ENCODE measurements around the gene CCDC107. TPM values are rescaled to one million over a fixed set of nuclear protein-coding genes. Genes with fewer than 3 reads are reported as not detected.

CCDC107 gene
- total and polyA plus RNA-seq, 5 donors from 2014 or later: 31.2 to 83.2 (median 68.9) TPM

DNA sequence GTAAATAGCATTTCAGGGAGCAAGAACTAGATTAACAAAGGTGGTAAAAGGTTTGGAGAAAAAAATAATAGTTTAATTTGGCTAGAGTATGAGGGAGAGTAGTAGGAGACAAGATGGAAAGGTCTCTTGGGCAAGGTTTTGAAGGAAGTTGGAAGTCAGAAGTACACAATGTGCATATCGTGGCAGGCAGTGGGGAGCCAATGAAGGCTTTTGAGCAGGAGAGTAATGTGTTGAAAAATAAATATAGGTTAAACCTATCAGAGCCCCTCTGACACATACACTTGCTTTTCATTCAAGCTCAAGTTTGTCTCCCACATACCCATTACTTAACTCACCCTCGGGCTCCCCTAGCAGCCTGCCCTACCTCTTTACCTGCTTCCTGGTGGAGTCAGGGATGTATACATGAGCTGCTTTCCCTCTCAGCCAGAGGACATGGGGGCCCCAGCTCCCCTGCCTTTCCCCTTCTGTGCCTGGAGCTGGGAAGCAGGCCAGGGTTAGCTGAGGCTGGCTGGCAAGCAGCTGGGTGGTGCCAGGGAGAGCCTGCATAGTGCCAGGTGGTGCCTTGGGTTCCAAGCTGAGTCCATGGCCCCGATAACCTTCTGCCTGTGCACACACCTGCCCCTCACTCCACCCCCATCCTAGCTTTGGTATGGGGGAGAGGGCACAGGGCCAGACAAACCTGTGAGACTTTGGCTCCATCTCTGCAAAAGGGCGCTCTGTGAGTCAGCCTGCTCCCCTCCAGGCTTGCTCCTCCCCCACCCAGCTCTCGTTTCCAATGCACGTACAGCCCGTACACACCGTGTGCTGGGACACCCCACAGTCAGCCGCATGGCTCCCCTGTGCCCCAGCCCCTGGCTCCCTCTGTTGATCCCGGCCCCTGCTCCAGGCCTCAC lies 15.3 kb downstream of the CCDC107 start, which contains the start of gene CA9:
Gene CA9, plus strand, starts transcription at position 797 of the 893 bp plus-strand sequence. Its CDS starts 32 bp downstream, at position 829.
- peaks cover 38% of the 10 kb centered on the region for H3K27me3 Mint-ChIP-seq

DNA sequence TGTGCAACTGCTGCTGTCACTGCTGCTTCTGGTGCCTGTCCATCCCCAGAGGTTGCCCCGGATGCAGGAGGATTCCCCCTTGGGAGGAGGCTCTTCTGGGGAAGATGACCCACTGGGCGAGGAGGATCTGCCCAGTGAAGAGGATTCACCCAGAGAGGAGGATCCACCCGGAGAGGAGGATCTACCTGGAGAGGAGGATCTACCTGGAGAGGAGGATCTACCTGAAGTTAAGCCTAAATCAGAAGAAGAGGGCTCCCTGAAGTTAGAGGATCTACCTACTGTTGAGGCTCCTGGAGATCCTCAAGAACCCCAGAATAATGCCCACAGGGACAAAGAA lies 15.9 kb downstream of the CCDC107 start:
- no peak overlapping the region for H3K27ac ChIP-seq (ENCODE audit: insufficient read depth, low read length, poor library complexity, severe bottlenecking)
- no peak for ATAC-seq (ENCODE audit: low read depth in 2 of 2)
- peaks cover 11% of the 10 kb centered on the region for H3K4me1 ChIP-seq (ENCODE audit: control insufficient read depth, insufficient read depth, low read length, poor library complexity, severe bottlenecking)
- H3K27me3 Mint-ChIP-seq: peaks cover 38% of the 10 kb centered on the region
- peaks cover 6% of the 10 kb centered on the region for H3K27me3 ChIP-seq (ENCODE audit: control insufficient read depth, insufficient read depth, low read length)
- H3K4me3 ChIP-seq (ENCODE audit: low read depth, low read length): no peak overlapping the region
- DNase-seq: no peak
- no peaks in the 10 kb centered on the region for H3K36me3 ChIP-seq (ENCODE audit: control insufficient read depth, insufficient read depth, low read length)
- H3K27ac Mint-ChIP-seq: no peak overlapping the region
- no peaks in the 10 kb centered on the region for H3K9me3 ChIP-seq (ENCODE audit: control insufficient read depth in 2 of 2, low read length in 2 of 2)
- peaks cover 0 to 2% (median 0%) of the 10 kb centered on the region in 7 donors for H3K9me3 Mint-ChIP-seq
- peaks cover 0 to 15% (median 4%) of the 10 kb centered on the region in 4 donors for H3K4me1 Mint-ChIP-seq
- peak overlapping the region in 1 of 4 donors; percentile 26 for H3K4me3 Mint-ChIP-seq
- no peaks in the 10 kb centered on the region for H3K36me3 Mint-ChIP-seq

More for the DNA sequence above, 15.3 kb downstream of the CCDC107 start, which contains the start of gene CA9:
- H3K36me3 ChIP-seq (ENCODE audit: control insufficient read depth, insufficient read depth, low read length): no peaks in the 10 kb centered on the region
- no peaks in the 10 kb centered on the region for H3K9me3 ChIP-seq (ENCODE audit: control insufficient read depth in 2 of 2, low read length in 2 of 2)
- peaks cover 0 to 2% (median 0%) of the 10 kb centered on the region in 7 donors for H3K9me3 Mint-ChIP-seq
- no peak within 1 kb of the TSS for H3K27ac ChIP-seq (ENCODE audit: insufficient read depth, low read length, poor library complexity, severe bottlenecking)
- peak within 1 kb of the TSS in 3 of 4 donors; percentile 12 to 30 (median 26) for H3K4me3 Mint-ChIP-seq
- peaks cover 0 to 15% (median 4%) of the 10 kb centered on the region in 4 donors for H3K4me1 Mint-ChIP-seq
- no peak for ATAC-seq (ENCODE audit: low read depth in 2 of 2)
- peaks cover 11% of the 10 kb centered on the region for H3K4me1 ChIP-seq (ENCODE audit: control insufficient read depth, insufficient read depth, low read length, poor library complexity, severe bottlenecking)
- DNase-seq: no peak
- no peak within 1 kb of the TSS for H3K4me3 ChIP-seq (ENCODE audit: low read depth, low read length)
- no peaks in the 10 kb centered on the region for H3K36me3 Mint-ChIP-seq
- H3K27ac Mint-ChIP-seq: no peak within 1 kb of the TSS
- H3K27me3 ChIP-seq (ENCODE audit: control insufficient read depth, insufficient read depth, low read length): peaks cover 6% of the 10 kb centered on the region

DNA sequence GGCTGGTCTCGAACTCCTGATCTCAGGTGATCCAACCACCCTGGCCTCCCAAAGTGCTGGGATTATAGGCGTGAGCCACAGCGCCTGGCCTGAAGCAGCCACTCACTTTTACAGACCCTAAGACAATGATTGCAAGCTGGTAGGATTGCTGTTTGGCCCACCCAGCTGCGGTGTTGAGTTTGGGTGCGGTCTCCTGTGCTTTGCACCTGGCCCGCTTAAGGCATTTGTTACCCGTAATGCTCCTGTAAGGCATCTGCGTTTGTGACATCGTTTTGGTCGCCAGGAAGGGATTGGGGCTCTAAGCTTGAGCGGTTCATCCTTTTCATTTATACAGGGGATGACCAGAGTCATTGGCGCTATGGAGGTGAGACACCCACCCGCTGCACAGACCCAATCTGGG lies 17.1 kb downstream of the CCDC107 start:
- peaks cover 0 to 15% (median 4%) of the 10 kb centered on the region in 4 donors for H3K4me1 Mint-ChIP-seq
- Histone ChIP-seq H3K27ac (ENCODE audit: insufficient read depth, low read length, poor library complexity, severe bottlenecking) (no peak overlapping the region), H3K27me3 (ENCODE audit: control insufficient read depth, insufficient read depth, low read length) (peaks cover 6% of the 10 kb centered on the region), H3K36me3 (ENCODE audit: control insufficient read depth, insufficient read depth, low read length) (no peaks in the 10 kb centered on the region), H3K9me3 (ENCODE audit: control insufficient read depth in 2 of 2, low read length in 2 of 2) (no peaks in the 10 kb centered on the region), H3K4me3 (ENCODE audit: low read depth, low read length) (no peak overlapping the region), H3K4me1 (ENCODE audit: control insufficient read depth, insufficient read depth, low read length, poor library complexity, severe bottlenecking) (peaks cover 11% of the 10 kb centered on the region)
- no peak overlapping the region for H3K27ac Mint-ChIP-seq
- peak overlapping the region in 2 of 4 donors; percentile 52 to 72 for H3K4me3 Mint-ChIP-seq
- H3K27me3 Mint-ChIP-seq: peaks cover 38% of the 10 kb centered on the region
- no peaks in the 10 kb centered on the region for H3K36me3 Mint-ChIP-seq
- H3K9me3 Mint-ChIP-seq: peaks cover 0 to 2% (median 0%) of the 10 kb centered on the region in 7 donors
- DNase-seq (no peak), ATAC-seq (ENCODE audit: low read depth in 2 of 2) (peak in 1 of 2 donors; percentile 16)

DNA sequence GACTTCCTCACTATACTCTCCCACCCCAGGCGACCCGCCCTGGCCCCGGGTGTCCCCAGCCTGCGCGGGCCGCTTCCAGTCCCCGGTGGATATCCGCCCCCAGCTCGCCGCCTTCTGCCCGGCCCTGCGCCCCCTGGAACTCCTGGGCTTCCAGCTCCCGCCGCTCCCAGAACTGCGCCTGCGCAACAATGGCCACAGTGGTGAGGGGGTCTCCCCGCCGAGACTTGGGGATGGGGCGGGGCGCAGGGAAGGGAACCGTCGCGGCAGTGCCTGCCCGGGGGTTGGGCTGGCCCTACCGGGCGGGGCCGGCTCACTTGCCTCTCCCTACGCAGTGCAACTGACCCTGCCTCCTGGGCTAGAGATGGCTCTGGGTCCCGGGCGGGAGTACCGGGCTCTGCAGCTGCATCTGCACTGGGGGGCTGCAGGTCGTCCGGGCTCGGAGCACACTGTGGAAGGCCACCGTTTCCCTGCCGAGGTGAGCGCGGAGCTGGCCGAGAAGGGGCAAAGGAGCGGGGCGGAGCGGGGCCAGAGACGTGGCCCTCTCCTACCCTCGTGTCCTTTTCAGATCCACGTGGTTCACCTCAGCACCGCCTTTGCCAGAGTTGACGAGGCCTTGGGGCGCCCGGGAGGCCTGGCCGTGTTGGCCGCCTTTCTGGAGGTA lies 17.8 kb downstream of the CCDC107 start:
- Histone ChIP-seq H3K4me3 (ENCODE audit: low read depth, low read length) (no peak overlapping the region), H3K27ac (ENCODE audit: insufficient read depth, low read length, poor library complexity, severe bottlenecking) (no peak overlapping the region), H3K4me1 (ENCODE audit: control insufficient read depth, insufficient read depth, low read length, poor library complexity, severe bottlenecking) (peaks cover 11% of the 10 kb centered on the region), H3K27me3 (ENCODE audit: control insufficient read depth, insufficient read depth, low read length) (peaks cover 6% of the 10 kb centered on the region), H3K9me3 (ENCODE audit: control insufficient read depth in 2 of 2, low read length in 2 of 2) (no peaks in the 10 kb centered on the region), H3K36me3 (ENCODE audit: control insufficient read depth, insufficient read depth, low read length) (no peaks in the 10 kb centered on the region)
- DNase-seq (peak in 1 of 3 donors; percentile 20), ATAC-seq (ENCODE audit: low read depth in 2 of 2) (peak; percentile 31 to 34)
- H3K4me3 Mint-ChIP-seq: peak overlapping the region in 3 of 4 donors; percentile 56 to 78 (median 72)
- peaks cover 0 to 15% (median 4%) of the 10 kb centered on the region in 4 donors for H3K4me1 Mint-ChIP-seq
- H3K9me3 Mint-ChIP-seq: peaks cover 0 to 1% (median 0%) of the 10 kb centered on the region in 7 donors
- no peak overlapping the region for H3K27ac Mint-ChIP-seq
- H3K36me3 Mint-ChIP-seq: no peaks in the 10 kb centered on the region
- peaks cover 38% of the 10 kb centered on the region for H3K27me3 Mint-ChIP-seq

DNA sequence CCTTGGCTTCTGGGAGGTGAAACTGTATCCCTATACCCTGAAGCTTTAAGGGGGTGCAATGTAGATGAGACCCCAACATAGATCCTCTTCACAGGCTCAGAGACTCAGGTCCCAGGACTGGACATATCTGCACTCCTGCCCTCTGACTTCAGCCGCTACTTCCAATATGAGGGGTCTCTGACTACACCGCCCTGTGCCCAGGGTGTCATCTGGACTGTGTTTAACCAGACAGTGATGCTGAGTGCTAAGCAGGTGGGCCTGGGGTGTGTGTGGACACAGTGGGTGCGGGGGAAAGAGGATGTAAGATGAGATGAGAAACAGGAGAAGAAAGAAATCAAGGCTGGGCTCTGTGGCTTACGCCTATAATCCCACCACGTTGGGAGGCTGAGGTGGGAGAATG lies 21.0 kb downstream of the CCDC107 start:
- Mint-ChIP-seq H3K9me3 (peaks cover 0 to 1% (median 0%) of the 10 kb centered on the region in 7 donors), H3K27ac (peak overlapping the region in 1 of 3 donors; percentile 54)

DNA sequence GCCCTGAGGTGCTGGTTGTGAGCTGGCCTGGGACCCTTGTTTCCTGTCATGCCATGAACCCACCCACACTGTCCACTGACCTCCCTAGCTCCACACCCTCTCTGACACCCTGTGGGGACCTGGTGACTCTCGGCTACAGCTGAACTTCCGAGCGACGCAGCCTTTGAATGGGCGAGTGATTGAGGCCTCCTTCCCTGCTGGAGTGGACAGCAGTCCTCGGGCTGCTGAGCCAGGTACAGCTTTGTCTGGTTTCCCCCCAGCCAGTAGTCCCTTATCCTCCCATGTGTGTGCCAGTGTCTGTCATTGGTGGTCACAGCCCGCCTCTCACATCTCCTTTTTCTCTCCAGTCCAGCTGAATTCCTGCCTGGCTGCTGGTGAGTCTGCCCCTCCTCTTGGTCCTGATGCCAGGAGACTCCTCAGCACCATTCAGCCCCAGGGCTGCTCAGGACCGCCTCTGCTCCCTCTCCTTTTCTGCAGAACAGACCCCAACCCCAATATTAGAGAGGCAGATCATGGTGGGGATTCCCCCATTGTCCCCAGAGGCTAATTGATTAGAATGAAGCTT lies 21.8 kb downstream of the CCDC107 start:
- Histone ChIP-seq H3K36me3 (ENCODE audit: control insufficient read depth, insufficient read depth, low read length) (no peaks in the 10 kb centered on the region), H3K4me1 (ENCODE audit: control insufficient read depth, insufficient read depth, low read length, poor library complexity, severe bottlenecking) (peaks cover 11% of the 10 kb centered on the region), H3K4me3 (ENCODE audit: low read depth, low read length) (no peak overlapping the region), H3K27ac (ENCODE audit: insufficient read depth, low read length, poor library complexity, severe bottlenecking) (no peak overlapping the region), H3K9me3 (ENCODE audit: control insufficient read depth in 2 of 2, low read length in 2 of 2) (no peaks in the 10 kb centered on the region), H3K27me3 (ENCODE audit: control insufficient read depth, insufficient read depth, low read length) (no peaks in the 10 kb centered on the region)
- Mint-ChIP-seq H3K36me3 (no peaks in the 10 kb centered on the region), H3K4me3 (no peak overlapping the region), H3K27ac (no peak overlapping the region), H3K9me3 (peaks cover 0 to 1% (median 0%) of the 10 kb centered on the region in 7 donors), H3K27me3 (peaks cover 23% of the 10 kb centered on the region), H3K4me1 (peaks cover 0 to 8% (median 2%) of the 10 kb centered on the region in 4 donors)
- DNase-seq (no peak), ATAC-seq (ENCODE audit: low read depth in 2 of 2) (no peak)

More for the DNA sequence above, 21.0 kb downstream of the CCDC107 start:
- H3K36me3 ChIP-seq (ENCODE audit: control insufficient read depth, insufficient read depth, low read length): no peaks in the 10 kb centered on the region
- peaks cover 30% of the 10 kb centered on the region for H3K27me3 Mint-ChIP-seq
- peaks cover 11% of the 10 kb centered on the region for H3K4me1 ChIP-seq (ENCODE audit: control insufficient read depth, insufficient read depth, low read length, poor library complexity, severe bottlenecking)
- no peak for ATAC-seq (ENCODE audit: low read depth in 2 of 2)
- peaks cover 6% of the 10 kb centered on the region for H3K27me3 ChIP-seq (ENCODE audit: control insufficient read depth, insufficient read depth, low read length)
- no peak for DNase-seq
- no peak overlapping the region for H3K4me3 Mint-ChIP-seq
- no peaks in the 10 kb centered on the region for H3K9me3 ChIP-seq (ENCODE audit: control insufficient read depth in 2 of 2, low read length in 2 of 2)
- H3K27ac ChIP-seq (ENCODE audit: insufficient read depth, low read length, poor library complexity, severe bottlenecking): no peak overlapping the region
- H3K36me3 Mint-ChIP-seq: no peaks in the 10 kb centered on the region
- peaks cover 0 to 15% (median 2%) of the 10 kb centered on the region in 4 donors for H3K4me1 Mint-ChIP-seq
- H3K4me3 ChIP-seq (ENCODE audit: low read depth, low read length): no peak overlapping the region

DNA sequence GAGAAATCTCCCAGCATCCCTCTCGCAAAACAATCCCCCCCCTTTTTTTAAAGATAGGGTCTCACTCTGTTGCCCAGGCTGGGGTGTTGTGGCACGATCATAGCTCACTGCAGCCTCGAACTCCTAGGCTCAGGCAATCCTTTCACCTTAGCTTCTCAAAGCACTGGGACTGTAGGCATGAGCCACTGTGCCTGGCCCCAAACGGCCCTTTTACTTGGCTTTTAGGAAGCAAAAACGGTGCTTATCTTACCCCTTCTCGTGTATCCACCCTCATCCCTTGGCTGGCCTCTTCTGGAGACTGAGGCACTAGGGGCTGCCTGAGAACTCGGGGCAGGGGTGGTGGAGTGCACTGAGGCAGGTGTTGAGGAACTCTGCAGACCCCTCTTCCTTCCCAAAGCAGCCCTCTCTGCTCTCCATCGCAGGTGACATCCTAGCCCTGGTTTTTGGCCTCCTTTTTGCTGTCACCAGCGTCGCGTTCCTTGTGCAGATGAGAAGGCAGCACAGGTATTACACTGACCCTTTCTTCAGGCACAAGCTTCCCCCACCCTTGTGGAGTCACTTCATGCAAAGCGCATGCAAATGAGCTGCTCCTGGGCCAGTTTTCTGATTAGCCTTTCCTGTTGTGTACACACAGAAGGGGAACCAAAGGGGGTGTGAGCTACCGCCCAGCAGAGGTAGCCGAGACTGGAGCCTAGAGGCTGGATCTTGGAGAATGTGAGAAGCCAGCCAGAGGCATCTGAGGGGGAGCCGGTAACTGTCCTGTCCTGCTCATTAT lies 22.4 kb downstream of the CCDC107 start:
- Mint-ChIP-seq H3K4me3 (no peak overlapping the region), H3K4me1 (peaks cover 0 to 7% (median 2%) of the 10 kb centered on the region in 4 donors), H3K36me3 (no peaks in the 10 kb centered on the region), H3K9me3 (peaks cover 0 to 1% (median 0%) of the 10 kb centered on the region in 7 donors), H3K27me3 (peaks cover 16% of the 10 kb centered on the region), H3K27ac (peak overlapping the region in 1 of 3 donors; percentile 43)
- no peak for DNase-seq
- Histone ChIP-seq H3K4me1 (ENCODE audit: control insufficient read depth, insufficient read depth, low read length, poor library complexity, severe bottlenecking) (peaks cover 8% of the 10 kb centered on the region), H3K4me3 (ENCODE audit: low read depth, low read length) (no peak overlapping the region), H3K27me3 (ENCODE audit: control insufficient read depth, insufficient read depth, low read length) (no peaks in the 10 kb centered on the region), H3K27ac (ENCODE audit: insufficient read depth, low read length, poor library complexity, severe bottlenecking) (no peak overlapping the region), H3K9me3 (ENCODE audit: control insufficient read depth in 2 of 2, low read length in 2 of 2) (no peaks in the 10 kb centered on the region), H3K36me3 (ENCODE audit: control insufficient read depth, insufficient read depth, low read length) (no peaks in the 10 kb centered on the region)
- ATAC-seq (ENCODE audit: low read depth in 2 of 2): no peak
